ENCODE measurements around the gene SLC15A4.

The SLC15A4 gene

GRCh38 chr12:128792881-128793280 is 30.9 kb downstream of the SLC15A4 start:
- FAIRE-seq, result no peak

DNA sequence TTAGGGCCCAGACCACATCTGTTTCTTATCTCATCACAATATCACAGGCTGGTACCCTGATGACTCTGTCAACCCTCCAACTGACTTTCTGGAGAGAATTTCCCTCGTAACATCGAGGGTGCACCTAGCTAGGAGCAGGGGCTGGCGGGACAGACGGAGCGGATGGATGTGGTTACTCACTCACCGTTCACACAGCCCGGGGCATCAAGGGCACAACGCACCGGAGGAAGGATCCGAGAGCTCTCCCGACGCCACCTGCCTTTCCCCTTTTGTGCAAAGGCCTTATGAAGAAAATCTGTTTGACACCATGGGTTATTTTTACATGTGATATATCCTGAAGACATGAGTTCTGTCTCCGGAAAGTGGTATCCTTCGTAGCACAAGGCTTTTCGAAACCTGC is 31.4 kb downstream of the SLC15A4 start:
- FAIRE-seq, result no peak

- FAIRE-seq, result no peak
These were observed 32.1 kb downstream of the SLC15A4 start for GRCh38 chr12:128791395-128792322.

GRCh38 chr12:128790653-128791373 is 32.9 kb downstream of the SLC15A4 start:
- no peak for FAIRE-seq

DNA sequence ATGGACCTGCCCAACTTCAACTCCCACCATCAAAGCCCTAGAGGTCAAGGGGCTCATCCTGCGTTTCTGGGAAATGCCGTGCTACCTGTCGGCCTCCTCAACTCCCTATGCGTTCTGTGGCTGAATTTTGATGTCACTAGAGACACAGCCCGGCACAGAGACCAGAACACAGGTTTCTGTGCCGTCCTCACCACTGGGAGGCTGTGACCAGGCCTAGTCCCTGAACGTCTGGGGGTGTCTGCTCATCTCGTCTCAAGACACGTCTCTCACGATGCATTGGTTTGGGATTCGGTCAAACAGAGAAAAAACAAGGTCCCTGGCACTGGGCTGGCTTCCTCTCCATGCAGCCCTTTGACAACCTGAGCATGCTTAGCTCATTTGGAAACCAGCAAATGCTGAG is 33.5 kb downstream of the SLC15A4 start:
- FAIRE-seq, result no peak

DNA sequence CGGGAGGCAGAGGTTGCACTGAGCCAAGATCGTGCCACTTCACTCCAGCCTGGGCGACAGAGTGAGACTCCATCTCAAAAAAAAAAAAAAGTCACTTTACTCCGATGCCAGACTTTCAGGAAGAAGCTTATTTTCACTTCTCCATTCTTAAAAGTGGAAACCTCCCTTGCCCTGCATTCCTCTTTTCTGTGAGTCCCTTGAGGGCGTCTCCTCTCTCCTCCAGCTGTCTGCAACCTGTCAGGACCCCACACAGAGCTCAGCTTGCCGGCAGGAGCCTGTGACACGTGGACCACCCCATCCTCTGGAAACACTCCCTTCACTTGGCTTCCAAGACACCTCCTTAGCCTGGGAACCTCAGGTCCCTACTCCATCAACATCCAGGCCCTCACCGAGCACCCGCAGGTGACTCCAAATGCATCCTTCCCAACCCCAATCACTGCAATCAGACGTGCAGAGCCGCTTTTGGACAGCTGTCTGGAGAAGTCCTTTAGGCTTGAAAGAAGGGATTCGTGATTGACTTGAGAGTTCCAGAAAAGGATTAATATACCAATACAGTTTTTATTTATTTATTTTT is 34.3 kb downstream of the SLC15A4 start:
- no peak for FAIRE-seq

DNA sequence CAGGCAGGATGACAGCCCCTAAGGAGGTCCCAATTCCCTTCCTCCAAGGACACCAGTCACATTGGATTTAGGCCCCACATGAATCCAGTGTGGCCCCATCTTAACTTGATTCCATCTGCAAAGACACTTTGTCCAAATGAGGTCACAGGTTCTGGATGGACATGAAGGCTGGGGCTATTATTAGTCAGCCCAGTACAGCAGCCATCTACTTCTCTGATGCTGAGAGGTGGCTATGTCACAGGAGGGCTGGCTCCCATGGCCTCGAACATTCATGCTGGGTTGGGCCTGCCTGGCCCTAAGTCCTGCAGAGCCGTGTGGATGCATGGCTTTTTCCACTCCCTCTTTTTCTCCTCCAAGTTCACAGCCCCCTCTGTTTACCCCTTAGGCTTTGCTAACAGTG is 35.9 kb downstream of the SLC15A4 start:
- FAIRE-seq, result no peak

GRCh38 chr12:128786741-128787391 is 36.9 kb downstream of the SLC15A4 start:
- FAIRE-seq, result no peak

DNA sequence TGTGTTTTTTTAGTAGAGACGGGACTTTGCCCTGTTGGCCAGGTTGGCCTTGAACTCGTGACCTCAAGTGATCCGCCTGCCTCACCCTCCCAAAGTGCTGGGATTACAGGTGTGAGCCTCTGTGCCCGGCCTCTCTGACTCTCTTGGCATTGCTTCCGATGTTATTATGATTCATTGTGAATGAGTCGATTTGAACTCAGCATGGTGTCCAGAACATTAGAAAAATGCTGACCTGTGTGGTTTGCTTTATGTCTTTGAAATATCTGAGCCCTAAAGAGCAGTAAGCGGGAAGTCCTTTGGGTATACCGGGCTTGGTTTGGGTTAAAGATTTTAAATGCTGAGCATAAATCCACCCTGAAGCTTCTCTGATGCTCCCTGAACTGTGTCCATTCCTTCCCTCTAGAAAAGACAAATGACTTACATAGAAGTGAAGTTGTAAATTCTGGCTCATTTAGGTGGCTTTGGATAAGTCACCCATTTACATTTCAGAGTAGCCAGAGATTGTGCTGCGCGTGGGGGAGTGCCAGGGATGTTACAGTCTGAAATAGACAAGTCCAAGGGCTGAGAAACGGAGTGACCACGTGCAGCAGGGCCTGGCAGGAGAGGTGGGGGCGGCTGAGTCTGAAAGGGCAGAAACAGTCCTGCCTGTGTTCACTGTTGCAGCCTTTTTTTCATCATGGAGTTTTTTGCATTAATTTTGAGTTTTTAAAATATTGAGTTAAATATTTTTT is 39.6 kb downstream of the SLC15A4 start:
- no peak for FAIRE-seq

GRCh38 chr12:128783129-128783574 is 40.6 kb downstream of the SLC15A4 start:
- no peak for FAIRE-seq

DNA sequence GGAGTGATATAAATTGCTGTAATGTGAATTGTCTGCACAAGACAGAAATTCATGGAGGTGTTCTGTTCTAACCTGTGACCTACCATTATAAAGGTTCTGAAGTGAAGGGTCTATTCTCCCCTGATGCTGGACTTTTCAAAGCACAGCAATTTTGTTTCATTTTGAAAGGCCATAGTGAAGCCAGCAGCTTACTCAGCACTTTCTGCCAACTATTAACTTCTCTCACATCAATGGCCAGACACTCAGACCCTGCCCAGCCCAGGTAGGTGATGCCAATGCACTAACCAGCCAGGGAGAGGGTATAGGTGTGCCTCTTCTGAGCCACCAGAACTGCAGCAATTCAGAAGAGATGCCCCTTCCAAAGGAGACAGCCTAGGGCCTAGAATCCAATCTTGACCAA is 43.9 kb downstream of the SLC15A4 start:
- FAIRE-seq, result no peak

DNA sequence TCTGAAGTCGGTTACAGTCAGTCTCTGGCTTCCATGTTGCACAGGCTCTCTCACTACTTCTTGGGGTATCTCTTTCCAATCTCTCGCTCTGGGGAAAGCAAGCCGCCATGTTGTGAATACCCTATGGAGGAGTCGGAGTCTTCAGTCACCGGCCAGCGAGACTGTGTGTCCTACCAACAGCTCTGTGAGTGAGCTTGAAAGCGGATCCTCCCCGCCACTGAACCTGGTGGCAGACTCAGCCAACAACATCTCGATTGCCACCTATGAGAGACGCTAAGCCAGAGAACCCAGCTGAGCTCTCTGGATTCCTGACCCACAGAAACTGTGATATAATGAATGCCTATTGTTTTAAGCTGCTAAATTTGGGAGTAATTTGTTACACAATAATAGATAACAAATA is 51.5 kb downstream of the SLC15A4 start:
- FAIRE-seq, result no peak

DNA sequence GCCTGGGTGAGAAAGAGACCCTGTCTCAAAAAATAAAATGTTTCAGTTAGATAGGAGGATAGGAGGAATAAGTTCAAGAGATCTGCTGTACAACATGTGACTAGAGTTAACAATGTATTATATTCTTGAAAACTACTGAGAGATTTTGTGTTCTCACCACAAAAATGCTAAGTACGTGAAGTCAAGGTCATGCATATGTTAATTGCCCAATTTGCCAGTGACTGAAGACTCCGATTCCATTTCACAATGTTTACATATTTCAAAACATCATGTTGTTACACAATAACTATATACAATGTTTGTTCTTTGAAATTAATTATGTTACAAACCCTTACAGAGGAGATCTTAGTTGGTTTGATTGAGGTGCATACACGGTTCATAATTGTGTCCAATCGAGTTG is 52.1 kb downstream of the SLC15A4 start:
- FAIRE-seq, result no peak

DNA sequence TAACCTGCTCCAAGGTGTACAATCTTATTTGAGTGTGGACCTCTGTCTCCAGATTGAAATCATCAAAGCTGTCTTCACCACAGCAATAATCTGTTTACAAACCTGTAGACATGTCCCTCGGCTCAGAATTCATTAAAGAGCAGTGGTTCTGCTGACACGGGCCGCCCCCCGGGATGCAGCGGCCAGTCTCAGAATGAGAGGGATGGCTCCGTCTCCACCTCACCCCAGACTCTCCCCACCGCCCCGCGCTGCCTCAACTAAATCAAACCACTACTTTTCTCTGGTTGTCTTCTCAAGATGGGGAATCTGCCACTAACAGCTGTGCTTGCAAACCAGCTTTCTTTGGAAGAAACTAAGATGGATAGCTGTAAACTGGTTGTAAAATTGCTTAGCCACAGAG is 56.2 kb downstream of the SLC15A4 start:
- no peak for FAIRE-seq

DNA sequence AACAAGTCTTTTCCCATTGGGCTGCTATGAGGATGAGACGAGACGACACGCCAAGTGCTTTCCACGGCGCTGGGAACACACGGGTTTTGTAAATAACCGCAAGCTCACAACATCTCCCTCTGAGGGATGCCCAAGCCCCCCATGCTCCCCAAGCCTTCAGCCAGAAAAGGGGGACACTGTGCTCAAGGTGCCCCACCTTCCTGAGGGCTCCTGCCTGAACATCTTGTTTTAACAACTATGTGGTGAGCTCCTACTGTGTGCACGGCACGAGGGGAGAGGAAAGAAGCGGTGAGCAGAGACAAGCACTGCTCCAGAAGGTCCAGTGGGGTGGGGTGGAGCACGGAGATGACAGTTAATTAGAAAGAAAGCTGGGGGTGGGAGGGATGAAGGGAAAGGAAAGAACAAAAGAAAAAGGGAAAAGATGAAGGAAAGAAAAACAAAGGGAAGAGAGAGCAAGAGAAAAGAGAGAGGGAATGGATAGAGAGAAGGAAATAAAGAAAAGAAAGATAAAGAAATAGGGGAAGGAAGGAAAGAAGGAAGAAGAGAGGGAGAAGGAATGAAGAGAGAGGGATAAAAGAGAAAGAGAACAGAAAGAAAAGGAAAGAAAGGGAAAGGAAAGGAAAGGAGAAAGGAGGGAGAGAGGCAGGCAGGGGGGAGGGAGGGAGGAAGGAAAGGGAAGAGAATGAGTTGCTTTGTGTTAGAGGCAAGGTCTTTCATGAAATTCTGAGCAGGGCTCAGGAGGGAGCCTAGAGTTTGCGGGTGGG is 56.8 kb downstream of the SLC15A4 start:
- FAIRE-seq, result no peak

DNA sequence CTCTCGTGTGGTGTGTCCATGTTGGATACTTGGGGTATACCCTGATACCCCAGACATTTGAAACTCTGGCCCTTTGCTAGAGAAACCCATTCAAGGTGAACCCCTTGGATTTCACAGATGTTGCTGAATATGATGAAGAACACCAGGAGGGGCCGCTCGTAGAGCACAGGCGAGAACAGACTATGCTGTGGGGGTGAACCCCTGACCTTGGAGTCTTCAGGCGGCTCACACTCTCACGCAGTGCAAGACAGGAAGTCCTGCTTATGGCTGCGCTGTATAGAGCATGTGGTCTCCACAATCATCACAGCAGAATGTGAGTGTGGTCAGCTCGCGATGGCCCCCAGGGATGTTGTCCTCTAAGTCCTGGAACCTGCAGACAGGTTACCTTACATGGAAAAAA is 60.4 kb downstream of the SLC15A4 start:
- FAIRE-seq, result no peak

DNA sequence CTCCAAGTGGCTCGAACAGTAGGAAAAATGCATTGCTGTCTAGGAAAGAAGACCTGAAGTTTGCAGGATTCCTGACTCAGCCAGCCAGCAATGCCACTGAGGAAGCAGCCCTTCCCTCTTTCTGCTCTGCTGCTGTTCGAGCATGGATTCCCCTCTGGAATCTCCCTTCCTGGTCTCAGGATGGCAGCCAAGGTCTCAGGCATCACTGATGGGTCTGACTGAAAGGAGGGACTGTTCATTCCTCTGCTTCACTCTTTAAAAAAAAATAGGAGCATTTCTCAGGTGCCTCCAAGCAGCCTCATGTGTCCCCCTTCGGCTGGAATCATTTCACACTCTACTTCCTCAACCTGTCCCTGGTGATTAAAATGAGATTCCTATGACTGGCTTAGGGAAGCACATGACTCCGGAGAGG is 62.4 kb downstream of the SLC15A4 start:
- no peak for FAIRE-seq

DNA sequence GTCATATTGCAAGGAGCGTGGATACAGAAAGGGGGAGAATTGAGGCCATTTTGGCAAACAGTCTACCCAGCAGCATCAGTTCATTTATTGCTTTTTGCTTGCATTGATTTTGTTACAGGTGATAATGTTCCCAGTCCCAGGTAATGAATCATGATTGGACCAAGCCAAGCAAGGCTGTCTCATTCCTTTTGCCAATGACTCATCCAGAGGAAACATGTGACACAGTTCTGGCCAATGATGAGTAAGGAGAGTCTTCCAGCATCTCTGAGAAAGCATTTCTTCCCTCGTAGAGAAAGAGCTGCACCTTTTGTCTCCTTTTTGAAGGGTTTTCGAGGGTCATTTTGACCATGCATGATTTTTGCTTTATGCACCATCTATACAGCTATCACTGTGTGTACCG is 68.2 kb downstream of the SLC15A4 start:
- FAIRE-seq, result no peak

DNA sequence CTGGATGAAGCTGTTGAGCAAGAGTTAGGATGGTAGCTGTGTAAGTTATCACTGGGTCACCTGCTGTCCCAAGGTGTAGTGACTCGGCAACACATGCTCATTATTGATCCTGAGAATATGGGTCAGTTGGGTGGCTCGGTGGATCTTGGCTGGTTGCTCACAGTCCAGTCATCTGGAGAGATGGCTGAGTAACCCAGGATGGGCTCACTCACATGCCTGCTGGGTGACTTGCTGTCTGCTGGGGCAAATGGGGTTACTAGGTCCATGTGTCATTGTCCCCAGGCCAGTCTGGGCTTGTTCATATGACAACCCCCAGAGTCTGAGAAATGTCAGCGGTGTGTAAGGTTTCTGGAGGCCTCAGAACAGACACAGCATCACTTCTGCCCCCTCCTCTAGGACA is 69.5 kb downstream of the SLC15A4 start:
- no peak for FAIRE-seq

- FAIRE-seq, result no peak
These were observed 70.3 kb downstream of the SLC15A4 start for GRCh38 chr12:128753438-128753837.

GRCh38 chr12:128752386-128752785 is 71.4 kb downstream of the SLC15A4 start:
- FAIRE-seq, result no peak

DNA sequence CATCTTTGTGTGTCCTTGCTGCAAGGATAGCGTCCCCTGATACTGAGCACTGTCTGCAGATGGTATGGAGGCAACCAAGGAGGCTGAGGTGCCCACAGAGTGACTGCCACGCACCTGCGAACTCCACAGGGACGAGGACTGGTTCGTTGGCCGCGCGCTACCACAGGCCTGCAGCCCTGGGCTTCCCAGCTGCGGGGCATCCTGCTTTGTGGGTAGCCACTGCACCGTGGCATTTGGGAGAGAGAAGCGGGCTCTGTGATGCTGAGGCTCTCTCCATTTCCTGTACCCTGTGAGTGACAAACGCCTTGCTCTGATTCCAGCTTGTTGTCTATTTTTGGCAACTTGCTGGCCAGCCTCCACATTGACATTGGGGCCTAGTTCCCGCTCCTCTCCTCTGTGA is 76.3 kb downstream of the SLC15A4 start:
- FAIRE-seq, result no peak
